ENCODE results near the gene PPP2R3C. TPM values are rescaled to one million over a fixed set of nuclear protein-coding genes. Genes with fewer than 3 reads are reported as not detected.

Gene PPP2R3C
- total RNA-seq, 2 experiments from 2014 or later = 34.9 to 37.6 TPM

DNA sequence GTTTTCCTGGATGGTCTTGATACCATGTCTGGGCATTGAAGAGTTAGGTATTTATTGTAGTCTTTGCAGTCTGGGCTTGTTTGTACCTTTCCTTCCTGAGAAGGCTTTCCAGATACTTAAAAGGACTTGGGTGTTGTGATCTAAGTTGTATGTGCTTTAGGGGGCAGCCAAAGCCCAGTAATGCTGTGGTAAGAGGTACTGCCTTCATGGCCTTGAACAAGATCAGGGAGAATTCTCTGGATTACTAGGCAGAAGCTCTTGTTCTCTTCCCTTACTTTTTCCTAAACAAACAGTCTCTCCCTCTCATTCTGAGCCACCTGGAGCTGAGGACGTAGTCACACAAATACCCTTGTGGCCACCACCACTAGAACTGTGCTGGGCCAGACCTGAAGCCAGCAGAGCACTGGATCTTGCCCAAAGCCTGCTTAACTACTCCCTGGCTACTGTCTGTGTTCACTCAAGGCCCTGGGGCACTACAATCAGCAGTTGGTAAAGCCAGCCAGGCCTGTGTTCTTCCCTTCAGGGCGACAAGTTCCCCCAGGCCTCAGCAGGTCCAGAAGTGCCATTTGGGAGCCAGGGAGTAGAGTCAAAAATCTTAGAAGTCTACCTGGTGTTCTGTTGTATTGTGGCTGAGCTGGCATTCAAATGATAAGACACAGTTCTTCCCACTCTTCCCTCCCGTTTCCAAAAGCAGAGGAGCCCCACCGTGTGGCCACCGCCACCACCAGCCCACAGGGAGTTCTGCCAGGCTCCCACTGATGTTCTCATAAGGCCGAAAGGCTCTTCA, 11.9 kb upstream of the PPP2R3C start:
- Histone ChIP-seq H3K4me1 (ENCODE audit: insufficient read depth, low read length) (peaks cover 4% of the 10 kb centered on the region), H3K9me3 (ENCODE audit: control insufficient read depth in 1 of 2, insufficient read depth in 1 of 2, low read length in 2 of 2) (peaks cover 0 to 8% of the 10 kb centered on the region in 2 experiments), H3K27ac (ENCODE audit: low read depth in 1 of 2, low read length in 2 of 2) (no peak overlapping the region), H3K4me3 (ENCODE audit: low read length) (no peak overlapping the region), H3K36me3 (ENCODE audit: insufficient read depth, low read length) (peaks cover 56% of the 10 kb centered on the region), H3K27me3 (ENCODE audit: control insufficient read depth in 1 of 2, insufficient read depth in 2 of 2, low read length in 2 of 2) (no peaks in the 10 kb centered on the region)
- Mint-ChIP-seq H3K4me3 (no peak overlapping the region), H3K4me1 (ENCODE audit: low read depth) (peaks cover 40% of the 10 kb centered on the region), H3K27me3 (no peaks in the 10 kb centered on the region), H3K9me3 (no peaks in the 10 kb centered on the region), H3K27ac (peak overlapping the region; percentile 36), H3K36me3 (ENCODE audit: low read depth) (peaks cover 79% of the 10 kb centered on the region)
- POLR2A ChIA-PET = interaction anchor here (1.8 kb wide), 1 partner anchor 11 kb away, joined by 7 read pairs; the partner anchor contains the start of gene PRORP
- DNase-seq (no peak), ATAC-seq (ENCODE audit: poor library complexity) (no peak)
- TF ChIP-seq, protein P1, sequence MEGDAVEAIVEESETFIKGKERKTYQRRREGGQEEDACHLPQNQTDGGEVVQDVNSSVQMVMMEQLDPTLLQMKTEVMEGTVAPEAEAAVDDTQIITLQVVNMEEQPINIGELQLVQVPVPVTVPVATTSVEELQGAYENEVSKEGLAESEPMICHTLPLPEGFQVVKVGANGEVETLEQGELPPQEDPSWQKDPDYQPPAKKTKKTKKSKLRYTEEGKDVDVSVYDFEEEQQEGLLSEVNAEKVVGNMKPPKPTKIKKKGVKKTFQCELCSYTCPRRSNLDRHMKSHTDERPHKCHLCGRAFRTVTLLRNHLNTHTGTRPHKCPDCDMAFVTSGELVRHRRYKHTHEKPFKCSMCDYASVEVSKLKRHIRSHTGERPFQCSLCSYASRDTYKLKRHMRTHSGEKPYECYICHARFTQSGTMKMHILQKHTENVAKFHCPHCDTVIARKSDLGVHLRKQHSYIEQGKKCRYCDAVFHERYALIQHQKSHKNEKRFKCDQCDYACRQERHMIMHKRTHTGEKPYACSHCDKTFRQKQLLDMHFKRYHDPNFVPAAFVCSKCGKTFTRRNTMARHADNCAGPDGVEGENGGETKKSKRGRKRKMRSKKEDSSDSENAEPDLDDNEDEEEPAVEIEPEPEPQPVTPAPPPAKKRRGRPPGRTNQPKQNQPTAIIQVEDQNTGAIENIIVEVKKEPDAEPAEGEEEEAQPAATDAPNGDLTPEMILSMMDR (IDR thresholded peaks at IDR 0.05) = no peak
- CTCF ChIA-PET = no interaction called here
- intact Hi-C loops (cut with DNase I, micrococcal nuclease) = loop anchor here in 1 of 2 experiments (10.0 kb wide), 1 partner anchor 551 kb away; no protein-coding TSS in a partner anchor

DNA sequence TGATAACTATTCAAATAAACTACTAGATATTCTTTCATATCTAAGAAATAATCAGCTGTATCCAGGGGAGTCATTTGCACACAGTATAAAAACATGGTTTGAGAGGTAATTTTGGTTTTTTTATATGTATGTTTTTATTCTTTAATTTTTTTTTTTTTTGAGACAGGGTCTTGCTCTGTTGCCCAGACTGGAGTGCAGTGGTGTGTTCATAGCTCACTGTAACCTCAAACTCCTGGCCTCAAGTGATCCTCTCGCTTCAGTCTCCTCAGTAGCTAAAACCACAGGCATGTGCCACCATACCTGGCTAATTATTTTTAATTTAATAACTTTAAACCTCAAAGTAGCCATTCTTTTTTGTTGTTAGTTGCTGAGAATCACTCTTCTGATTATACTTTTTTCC, 2.3 kb upstream of the PPP2R3C start:
- DNase-seq (no peak), ATAC-seq (ENCODE audit: poor library complexity) (no peak)
- Histone ChIP-seq H3K9me3 (ENCODE audit: control insufficient read depth in 1 of 2, insufficient read depth in 1 of 2, low read length in 2 of 2) (no peaks in the 10 kb centered on the region), H3K27me3 (ENCODE audit: control insufficient read depth in 1 of 2, insufficient read depth in 2 of 2, low read length in 2 of 2) (no peaks in the 10 kb centered on the region), H3K27ac (ENCODE audit: low read depth in 1 of 2, low read length in 2 of 2) (no peak overlapping the region), H3K4me1 (ENCODE audit: insufficient read depth, low read length) (peaks cover 49% of the 10 kb centered on the region), H3K4me3 (ENCODE audit: low read length) (no peak overlapping the region), H3K36me3 (ENCODE audit: insufficient read depth, low read length) (peaks cover 11% of the 10 kb centered on the region)
- peak overlapping the region; percentile 100 for H3K4me3 Mint-ChIP-seq
- ChIA-PET POLR2A (interaction anchor here (0.6 to 5.7 kb wide), 7 partner anchors 12 to 280 kb away, joined by 3 to 97 read pairs (median 28); partner anchors contain the start of genes FAM177A1, NFKBIA, PSMA6 and SRP54), CTCF (interaction anchor here (0.7 to 2.6 kb wide), 2 partner anchors 168 to 280 kb away, joined by 3 to 10 read pairs; partner anchors contain the start of genes NFKBIA and PSMA6)
- TF ChIP-seq, protein P1 (IDR thresholded peaks at IDR 0.05) = no peak
- no peaks in the 10 kb centered on the region for H3K9me3 Mint-ChIP-seq
- H3K4me1 Mint-ChIP-seq (ENCODE audit: low read depth) = peaks cover 80% of the 10 kb centered on the region
- H3K27me3 Mint-ChIP-seq = no peaks in the 10 kb centered on the region
- peak overlapping the region; percentile 99 for H3K27ac Mint-ChIP-seq
- intact Hi-C loops (cut with DNase I, micrococcal nuclease) = loop anchor here (5.0 to 10.0 kb wide), 4 partner anchors 587 to 703 kb away; partner anchors contain the start of genes BRMS1L (in 1 of the 2), EAPP (in 1 of the 2), RALGAPA1 (in 1 of the 2) and SPTSSA (in 1 of the 2)
- H3K36me3 Mint-ChIP-seq (ENCODE audit: low read depth) = peaks cover 61% of the 10 kb centered on the region

DNA sequence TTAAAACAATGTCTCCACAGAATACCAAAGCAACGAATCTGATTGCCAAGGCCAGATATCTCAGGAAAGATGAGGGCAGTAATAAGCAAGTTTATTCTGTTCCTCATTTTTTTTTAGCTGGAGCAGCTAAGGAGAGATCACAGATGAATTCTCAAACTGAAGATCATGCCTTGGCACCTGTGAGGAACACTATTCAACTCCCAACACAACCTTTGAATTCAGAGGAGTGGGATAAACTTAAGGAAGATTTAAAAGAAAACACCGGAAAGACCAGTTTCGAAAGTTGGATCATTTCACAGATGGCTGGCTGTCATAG, 1.6 kb upstream of the PPP2R3C start:
- H3K4me3 ChIP-seq (ENCODE audit: low read length) = peak overlapping the region; percentile 75

More for the DNA sequence above, 1.6 kb upstream of the PPP2R3C start:
- H3K27ac Mint-ChIP-seq = peak overlapping the region; percentile 99
- H3K4me3 Mint-ChIP-seq = peak overlapping the region; percentile 100
- H3K27me3 ChIP-seq (ENCODE audit: control insufficient read depth in 1 of 2, insufficient read depth in 2 of 2, low read length in 2 of 2) = no peaks in the 10 kb centered on the region
- peak overlapping the region; percentile 99 for H3K27ac ChIP-seq (ENCODE audit: low read depth in 1 of 2, low read length in 2 of 2)
- H3K36me3 ChIP-seq (ENCODE audit: insufficient read depth, low read length) = peaks cover 11% of the 10 kb centered on the region
- intact Hi-C loops (cut with DNase I, micrococcal nuclease) = loop anchor here (2.0 to 10.0 kb wide), 7 partner anchors 141 to 704 kb away; partner anchors contain the start of genes BRMS1L (in 1 of the 2), EAPP (in 1 of the 2), RALGAPA1 (in 1 of the 2) and SPTSSA (in 1 of the 2)
- no peaks in the 10 kb centered on the region for H3K27me3 Mint-ChIP-seq
- CTCF ChIA-PET = interaction anchor here (1.2 to 2.6 kb wide), 2 partner anchors 18 to 281 kb away, joined by 4 to 10 read pairs; partner anchors contain the start of gene NFKBIA
- DNase-seq = no peak
- POLR2A ChIA-PET = interaction anchor here (1.1 to 5.7 kb wide), 6 partner anchors 10 to 281 kb away, joined by 3 to 97 read pairs (median 36); partner anchors contain the start of genes FAM177A1, NFKBIA, PSMA6 and SRP54
- H3K9me3 ChIP-seq (ENCODE audit: control insufficient read depth in 1 of 2, insufficient read depth in 1 of 2, low read length in 2 of 2) = no peaks in the 10 kb centered on the region
- H3K9me3 Mint-ChIP-seq = no peaks in the 10 kb centered on the region
- ATAC-seq (ENCODE audit: poor library complexity) = no peak
- TF ChIP-seq, protein P1 (IDR thresholded peaks at IDR 0.05) = no peak
- H3K4me1 Mint-ChIP-seq (ENCODE audit: low read depth) = peaks cover 79% of the 10 kb centered on the region
- peaks cover 56% of the 10 kb centered on the region for H3K4me1 ChIP-seq (ENCODE audit: insufficient read depth, low read length)
- H3K36me3 Mint-ChIP-seq (ENCODE audit: low read depth) = peaks cover 56% of the 10 kb centered on the region

All from CD4-positive, alpha-beta T cell (primary cell).